HG03135 (cell line): Measurements from ENCODE around the gene TOP3B.
"Not testable (repeated sequence)": the region's sequence is repeated elsewhere in the genome, so short reads cannot be mapped to it uniquely, and the experiment has no call there.

Experiments
- ATAC-seq: cut with Tn5 transposase; IDR thresholded peaks from one replicate; pipeline ENCODE4 v1.9.1; 2021; ENCODE audit warnings: mild to moderate bottlenecking, moderate library complexity; ENCODE audit not compliant: unreplicated experiment

TOP3B gene

DNA sequence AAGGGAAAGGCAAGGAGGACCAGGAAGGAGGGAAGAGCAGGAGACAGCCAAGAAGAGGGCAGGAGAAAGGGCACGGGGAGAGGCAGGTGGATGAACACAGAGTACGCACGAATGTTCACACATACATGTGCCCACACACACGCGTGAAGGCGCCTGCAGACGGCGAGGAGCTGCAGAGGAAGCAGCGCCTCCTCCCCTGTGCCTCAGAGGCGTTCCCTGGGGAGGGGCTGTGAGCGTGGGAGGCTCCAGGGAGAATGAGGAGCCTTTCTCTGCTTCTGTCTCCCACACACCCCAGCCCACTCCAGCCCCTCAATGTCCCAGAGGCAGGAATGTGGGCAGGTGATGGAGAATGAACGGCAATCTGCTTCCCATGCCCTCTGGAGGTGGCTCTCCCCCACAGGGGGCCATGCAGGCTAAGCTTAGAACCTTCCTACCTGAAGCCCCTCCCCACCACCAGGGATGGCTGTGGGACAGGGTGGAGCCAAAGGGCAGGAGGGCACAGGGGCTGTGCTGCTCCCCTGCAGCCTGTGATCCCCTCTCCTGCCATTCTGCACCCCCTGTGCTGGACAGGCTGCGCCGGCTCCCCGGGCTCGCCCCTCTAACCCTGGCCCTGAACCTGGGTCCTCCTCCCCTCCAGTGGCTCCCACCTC is 55.3 kb downstream of the TOP3B start:
- no peak for ATAC-seq

DNA sequence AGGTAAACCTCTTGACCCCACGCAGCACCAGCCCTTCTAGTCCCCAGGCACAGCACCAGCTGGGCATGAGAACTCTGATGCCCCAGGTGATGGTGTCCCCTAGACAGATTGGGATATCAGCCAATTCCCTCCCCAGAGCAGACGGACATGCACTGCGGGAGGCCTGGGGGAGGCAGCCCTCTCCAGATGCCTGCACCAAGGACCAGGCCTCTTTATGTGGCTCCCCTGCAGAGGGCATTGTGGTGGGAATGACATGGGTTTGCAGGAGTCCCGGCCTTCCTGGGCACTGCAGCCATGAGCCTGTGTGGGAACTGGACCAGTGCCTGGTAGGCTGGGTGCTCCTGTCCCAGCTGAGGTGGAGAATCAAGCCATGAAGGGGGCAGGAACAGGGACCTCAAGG is 55.9 kb downstream of the TOP3B start:
- no peak for ATAC-seq

DNA sequence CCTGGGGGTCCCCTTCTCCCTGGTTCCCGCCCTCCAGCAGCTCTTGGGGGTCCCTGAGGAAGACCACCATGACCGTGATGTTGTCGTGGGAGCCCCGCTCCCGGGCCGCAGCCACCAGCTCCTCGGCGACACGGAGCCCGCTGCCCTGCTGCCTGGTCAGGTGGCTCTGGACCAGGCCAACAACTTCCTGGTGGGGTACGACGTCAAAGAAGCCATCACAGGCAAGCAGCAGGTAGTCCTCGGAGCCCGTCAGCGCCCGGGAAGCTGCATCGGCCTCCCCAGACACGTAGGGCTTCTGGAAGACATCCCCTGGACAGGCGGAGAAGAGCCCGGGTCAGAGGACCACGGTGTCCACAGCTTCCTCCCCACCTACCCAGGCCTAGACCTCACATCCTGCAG is 59.4 kb downstream of the TOP3B start:
- no peak for ATAC-seq

DNA sequence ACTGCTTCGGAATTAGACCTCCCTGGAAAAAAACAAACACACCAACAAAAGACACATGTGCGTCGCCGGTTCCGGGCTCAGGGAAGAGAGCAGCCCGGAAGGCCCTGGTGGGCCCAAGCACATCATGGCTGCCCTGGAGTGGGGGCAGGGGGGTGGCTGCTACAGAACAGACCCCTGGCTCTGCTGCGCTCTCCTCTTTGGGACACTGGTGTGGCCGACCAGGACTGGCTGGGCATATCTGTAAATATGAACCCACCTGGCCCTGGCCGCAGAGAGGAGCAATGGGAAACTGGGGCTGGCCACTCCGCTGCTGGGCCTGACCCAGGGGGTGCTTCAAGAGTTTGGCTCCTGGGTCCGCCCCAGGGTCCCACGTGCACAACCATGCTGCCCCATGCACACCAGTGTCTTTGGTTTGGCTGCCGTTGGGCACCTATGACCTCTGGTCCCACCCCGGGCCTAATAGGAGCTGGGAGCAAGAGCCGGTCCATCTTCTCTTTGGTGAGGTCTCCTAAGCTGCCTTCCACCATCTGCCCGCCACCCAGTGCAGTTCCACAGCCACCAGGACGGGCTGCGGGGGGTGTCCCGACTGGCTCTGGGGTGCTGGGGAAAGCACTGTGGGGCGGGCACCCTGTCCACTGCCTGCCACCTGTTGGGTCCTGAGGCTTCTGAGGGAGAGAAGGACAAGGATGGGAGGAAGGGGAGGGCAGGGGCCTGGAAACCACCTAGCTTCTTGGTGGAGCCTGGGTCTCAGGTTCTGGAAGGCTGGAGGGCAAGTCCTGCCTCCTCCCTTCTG is 60.0 kb downstream of the TOP3B start:
- ATAC-seq: no peak

DNA sequence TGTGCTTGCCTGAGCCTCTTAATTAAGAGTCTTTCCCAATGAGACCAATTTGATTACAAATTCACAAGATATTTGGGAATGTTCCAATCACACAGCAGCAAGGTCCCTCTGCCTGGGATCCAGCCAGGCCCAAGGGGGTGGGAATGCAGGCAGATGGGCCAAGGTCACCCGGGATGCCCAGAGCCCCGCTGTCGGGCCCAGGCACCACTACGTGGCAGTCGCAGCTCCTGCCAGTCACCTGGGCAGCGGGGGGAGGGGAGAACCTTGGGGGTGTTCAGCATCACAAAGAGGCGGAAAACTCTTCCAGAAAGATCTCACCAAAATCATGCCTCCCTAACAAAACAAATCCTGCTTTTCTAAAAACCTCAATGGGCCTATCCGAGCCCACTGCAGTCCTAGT is 60.9 kb downstream of the TOP3B start:
- ATAC-seq: no peak

DNA sequence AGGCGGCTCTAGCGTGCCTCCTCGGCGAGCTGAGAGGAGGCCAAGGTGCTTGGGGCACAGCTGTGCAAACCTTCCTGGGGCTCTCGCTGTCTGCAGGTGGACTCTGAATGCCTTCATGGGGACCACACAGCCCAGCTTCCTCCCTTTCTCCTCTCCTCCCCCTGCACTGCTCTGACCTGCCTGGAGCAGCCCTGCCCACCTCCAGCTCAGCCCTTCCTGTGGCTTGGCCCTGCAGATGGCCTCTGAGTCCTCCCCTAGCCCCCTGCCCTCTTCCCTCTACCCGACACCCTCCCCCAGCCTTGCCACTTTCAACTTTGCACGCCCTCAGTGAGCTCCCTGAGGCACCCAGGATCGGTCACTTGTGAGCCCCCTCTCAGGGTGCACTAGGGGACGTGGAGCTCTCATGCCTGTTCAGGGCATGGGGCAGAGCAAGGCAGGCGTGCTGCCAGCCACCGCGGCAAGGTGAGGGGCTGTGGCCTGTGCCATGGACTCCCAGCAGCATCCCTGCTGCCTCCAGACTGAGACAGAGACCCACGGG is 61.3 kb downstream of the TOP3B start:
- ATAC-seq: no peak

DNA sequence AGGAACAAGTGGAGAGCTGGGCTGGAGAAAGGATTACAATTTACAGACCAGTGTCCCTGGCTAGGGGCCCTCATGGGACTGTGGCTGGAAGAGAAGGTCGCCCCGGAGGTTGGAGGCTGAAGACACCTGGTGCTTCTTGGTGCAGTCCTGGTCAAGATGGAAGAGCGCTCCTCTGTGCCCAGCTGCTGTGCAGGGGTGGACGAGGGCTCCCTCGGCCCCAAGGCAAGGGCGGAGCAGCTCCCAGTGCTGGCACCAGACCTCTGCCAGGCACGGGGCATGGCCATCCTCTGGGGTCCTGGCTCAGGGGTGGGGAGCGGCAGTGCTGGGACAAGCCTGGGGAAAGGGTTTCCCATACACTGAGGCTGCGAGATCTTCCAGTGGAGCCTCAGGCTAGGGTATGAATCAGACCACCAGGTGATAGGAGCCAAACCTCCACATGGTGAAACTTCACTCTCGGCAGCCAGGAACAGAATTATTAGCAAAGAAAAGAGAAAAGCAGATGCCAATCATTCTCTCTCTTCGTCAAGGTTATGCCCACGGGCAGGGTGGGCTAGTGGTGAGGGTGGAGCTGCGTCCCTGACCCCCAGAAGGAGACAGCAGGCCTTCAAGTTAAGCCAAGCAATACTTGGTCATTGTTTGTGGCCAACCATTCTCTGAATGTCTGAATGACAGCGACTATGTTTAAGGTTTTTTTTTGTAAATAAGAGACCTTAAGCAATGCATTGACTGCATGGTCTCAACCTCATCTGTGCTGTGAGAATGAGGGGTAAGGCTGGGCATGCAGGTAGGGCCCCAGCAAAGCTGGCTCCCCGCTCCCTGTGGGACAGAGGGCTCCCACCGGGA is 62.0 kb downstream of the TOP3B start:
- ATAC-seq: no peak

DNA sequence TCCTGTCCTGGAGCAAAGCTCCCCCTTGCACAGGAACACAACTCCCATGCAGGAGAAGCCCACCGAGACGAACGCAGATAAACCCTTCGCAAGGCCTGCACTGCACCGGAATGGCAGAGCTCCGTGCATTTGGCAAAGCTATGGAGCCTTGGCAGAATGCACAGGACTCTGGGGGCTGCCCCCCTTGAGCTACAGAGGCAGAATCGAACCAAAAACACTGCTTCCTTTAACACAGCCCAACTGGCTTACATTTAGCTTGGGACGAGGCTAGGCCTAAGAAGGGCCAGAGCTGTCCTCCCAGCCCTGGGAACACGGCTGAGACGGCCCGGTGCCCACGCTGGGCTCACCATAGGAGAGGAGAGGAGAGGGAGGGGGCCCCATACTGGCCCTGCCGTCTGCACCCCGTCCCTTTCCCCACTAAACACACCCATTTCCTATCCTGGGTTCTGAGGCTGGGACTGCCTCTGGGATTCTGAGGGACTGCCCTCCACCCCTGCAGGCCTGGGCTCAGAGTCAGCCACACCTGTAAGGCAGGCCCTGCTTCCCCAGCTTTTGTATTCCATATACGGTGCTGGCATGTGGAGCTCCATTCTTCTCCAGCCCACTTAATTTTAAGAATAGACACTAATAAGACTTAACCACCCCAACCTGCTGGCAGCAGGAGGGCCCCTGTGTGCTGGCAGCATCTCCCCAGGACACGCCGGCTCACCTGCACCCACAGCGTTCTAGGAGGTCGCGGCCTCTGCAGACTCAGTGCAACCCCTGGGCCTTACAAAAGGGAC is 62.9 kb downstream of the TOP3B start:
- no peak for ATAC-seq

DNA sequence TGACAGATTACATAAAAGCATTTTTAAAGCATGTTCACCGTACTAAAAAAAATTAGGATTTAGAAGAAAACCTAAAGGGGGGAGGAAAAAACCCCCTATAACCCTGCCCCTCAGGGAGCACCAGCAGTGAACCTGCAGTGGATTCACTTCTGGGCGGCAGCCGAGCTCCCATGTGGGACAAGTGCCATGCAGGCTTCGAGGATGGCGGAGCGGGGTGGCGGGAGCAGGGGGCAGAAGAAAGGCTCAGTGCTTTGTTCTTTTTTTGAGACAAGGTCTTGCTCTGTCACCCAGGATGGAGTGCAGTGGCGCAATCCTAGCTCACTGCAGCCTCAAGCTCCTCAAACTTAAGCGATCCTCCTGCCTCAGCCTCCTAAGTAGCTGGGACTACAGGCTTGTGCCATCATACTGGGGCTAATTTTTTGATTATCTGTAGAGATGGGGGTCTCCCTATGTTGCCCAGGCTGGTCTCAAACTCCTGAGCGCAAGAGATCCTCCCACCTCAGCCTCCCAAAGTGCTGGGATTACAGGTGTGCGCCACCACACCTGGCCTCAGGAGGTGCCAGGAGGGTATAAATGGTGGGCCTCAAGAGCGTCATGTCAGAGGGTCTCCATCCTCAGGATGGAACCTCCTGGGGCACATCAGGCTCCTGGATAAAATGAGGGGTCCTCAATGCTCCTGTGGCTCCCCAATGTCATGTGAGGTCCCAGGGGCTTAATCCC is 64.0 kb downstream of the TOP3B start:
- ATAC-seq: no peak

DNA sequence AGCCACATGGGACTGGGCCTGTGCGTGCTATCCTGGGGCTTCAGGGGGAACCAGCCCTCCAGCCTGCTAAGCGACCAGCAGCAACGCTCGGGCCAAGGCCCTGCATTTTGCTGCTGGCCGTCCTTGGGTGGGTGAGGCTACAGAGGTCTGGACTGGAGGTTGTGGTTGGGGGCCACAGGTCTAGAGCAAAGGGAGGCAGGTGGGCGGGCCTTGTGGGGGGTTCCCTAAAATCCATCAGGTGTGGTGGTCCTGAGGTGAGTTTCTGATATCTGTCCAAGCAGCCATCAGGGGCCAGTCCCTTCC is 64.7 kb downstream of the TOP3B start:
- no peak for ATAC-seq

DNA sequence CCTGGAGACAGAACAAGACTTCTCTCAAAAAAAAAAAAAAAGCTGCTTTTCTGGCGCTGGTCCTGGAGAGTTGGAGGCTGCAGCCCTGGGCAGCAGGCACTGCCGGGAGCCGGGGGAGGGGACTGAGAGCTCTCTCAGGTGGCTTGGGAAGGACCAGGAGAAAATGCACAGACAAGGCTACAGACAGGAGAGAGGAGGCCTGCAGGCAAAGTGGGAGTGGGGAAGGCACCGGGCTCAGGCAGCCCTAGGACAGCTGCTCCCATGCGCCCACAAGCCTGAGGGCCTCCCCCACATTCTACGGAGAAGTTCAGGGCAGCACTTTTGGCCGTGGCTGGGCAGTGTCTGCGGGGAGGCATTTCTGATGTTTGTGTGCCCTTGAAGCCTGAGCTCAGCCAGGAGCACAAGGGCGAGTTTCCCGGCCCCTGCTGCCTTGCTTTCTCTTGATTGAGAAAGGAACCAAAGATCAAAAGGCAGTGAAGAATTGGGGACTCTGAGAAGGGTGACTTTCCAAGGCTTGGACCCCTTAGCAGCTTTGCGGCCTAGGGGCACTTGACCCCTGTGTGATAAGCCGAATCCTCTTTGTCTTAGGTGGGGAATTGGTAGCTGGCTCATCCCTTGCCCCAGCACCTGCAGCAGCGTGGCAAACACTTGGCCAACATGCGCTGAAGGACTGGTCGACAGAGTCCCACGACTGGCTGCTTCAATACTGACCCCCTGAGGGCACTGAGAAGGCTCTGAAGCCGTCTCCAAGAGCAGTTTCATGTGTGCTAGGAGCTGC is 65.2 kb downstream of the TOP3B start:
- ATAC-seq: no peak

DNA sequence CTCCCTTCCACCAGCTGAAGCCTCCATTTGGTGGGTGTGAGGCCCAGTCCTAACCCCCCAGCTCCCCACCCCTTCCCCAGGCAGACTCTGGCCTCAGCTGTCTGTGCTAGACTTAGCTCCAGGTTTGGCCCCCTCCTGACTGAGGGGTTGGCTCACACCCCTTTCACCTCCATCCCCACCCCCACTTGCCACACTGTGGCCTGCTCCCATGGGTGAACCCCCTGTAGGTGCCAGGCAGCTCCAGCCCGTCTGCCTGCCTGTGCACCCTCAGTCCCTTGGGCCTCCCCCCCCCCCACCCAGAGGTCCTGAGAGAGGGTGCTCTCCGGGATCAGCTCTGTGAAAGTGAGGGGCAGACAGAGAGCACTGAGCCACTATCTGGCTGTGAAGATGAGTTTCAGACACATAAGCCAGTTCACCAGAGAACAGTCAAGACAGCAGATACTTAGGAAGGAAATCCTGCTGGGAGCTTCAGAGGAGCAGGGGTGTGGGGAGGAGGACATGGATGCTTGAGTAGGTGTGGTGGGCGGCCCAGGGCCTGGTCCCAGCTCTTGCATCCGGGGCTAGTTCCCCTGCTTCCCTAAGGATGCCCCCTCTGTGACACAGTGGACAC is 66.2 kb downstream of the TOP3B start:
- ATAC-seq: no peak

DNA sequence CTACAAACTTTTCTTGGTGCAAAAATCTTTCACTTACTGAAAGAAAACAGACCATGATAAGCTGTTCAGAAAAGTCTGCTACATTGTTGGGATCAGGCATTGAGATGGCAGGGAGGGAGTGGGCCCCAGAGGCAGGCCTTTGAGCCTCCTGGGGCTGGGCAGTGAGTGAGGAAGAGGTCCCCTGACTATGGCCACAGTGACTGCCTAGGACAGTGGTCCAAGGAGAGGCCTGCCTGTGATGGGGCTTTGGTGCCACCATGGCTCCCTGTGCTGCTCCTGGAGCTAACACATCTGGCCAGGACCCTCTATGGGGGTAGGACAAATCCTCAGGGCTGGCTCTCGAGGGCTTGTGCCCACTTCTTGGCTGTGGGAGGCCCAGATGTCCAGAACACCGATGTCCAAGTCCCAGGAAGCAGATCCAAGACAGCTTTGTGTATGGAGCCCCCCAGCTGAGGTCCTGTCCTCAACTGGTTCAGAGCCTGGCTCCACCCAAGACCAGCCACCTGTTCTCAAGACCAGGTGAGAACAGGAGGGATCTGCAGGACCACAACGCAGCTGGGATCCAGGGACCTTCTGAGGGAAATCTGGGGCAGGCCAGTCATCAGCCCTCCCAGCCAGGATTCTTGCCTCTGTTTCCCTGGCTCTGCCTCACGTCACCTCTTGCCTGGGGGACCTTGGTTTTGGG is 66.8 kb downstream of the TOP3B start:
- no peak for ATAC-seq

DNA sequence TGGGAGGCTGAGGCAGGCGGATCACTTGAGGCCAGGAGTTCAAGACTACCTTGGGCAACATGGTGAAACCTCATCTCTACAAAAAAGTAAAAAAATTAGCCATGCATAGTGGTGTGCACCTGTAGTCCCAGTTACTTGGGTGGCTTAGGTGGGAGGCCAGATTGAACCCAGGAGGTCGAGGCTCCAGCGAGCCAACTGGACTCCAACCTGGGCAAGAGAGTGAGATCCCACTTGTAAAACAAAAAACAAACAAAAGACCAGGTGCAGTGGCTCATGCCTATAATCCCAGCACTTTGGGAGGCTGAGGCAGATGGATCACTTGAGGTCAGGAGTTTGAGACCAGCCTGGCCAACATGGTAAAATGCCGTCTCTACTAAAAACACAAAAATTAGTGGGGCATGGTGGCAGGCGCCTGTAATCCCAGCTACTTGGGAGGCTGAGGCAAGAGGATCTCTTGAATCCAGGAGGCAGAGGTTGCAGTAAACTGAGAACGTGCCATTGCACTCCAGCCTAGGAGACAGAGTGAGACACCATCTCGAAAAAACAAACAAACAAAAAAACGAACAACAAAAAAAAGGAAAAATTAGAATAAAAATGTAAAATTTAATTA is 68.4 kb downstream of the TOP3B start:
- not testable (repeated sequence) for ATAC-seq

DNA sequence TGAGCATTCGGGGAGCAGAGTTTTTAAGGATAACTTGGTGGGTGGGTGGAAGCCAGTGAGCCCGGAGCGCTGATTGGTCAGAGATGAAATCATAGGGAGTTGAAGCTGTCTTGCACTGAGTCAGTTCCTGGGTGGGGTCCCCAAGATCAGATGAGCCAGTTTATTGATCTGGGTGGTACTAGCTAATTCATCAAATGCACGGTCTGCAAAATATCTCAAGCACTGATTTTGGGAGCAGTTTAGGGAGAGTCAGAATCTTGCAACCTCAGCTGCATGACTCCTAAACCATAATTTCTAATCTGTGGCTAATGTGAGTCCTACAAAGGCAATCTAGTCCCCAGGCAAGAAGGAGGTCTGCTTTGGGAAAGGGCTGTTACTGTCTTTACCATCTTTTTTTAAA is 72.2 kb downstream of the TOP3B start:
- not testable (repeated sequence) for ATAC-seq

DNA sequence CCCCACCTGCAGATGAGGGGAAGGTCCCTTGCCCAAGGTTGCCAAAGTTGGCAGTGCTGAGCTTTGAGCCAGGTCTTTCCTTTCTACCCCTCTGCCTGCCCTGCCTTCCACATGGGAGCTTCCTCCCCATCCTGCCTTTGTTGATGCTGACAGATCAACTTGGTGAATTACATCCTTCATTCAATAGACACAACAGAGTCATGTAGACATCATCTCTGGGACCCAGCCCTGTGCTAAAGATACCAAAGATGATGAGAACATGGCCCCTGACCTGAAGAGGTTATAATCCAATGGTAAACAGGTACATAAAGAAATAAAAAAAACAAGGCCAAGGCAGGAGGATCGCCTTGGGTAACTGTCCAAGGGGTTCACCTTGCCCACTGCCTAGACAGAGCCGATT is 72.7 kb downstream of the TOP3B start:
- no peak for ATAC-seq

DNA sequence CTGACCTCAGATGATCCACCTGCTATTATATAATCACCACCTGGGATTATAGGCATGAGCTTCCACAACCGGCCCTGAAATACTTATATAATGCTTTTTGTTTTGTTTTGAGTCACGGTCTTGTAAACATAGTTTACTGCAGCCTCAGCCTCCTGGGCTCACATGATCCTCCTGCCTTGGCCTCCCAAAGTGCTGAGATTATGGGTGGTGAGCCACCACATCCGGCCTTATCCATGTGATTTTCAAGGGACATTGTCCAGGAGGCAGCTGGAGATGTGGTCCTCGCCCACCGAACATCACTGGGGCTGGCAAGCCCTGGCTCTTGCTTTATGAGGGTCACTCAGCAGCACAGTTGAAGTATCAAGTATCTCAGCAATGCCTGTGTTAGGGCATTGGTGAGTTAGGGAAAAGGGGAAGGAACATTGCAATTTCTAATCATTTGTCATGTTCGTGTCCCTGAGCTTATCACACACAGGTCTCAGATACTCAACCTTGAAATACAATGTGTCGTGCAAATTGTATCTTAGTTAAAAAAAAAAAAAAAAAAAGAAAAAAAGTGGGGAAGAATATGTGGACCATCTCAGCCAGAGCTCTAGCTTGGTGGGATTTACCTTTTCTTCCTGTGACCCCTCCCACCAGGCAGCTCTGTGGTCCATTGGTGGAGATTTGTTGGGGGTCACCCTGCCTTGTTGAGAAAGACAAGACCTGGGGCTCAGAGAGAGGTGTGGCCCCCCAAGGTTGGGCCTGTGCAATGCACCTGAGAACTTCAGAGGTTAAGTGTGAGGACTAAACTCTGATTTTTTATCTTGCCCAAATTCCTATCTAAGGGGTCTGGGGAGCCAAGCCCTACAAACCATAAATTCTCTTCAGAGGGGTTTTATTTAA is 74.7 kb downstream of the TOP3B start:
- no peak for ATAC-seq
